ENCODE data around the gene CHN2. TPM values are rescaled to one million over a fixed set of nuclear protein-coding genes. Genes with fewer than 3 reads are reported as not detected.

The CHN2 gene
- total RNA-seq, 1 donor: under 0.01 TPM

GRCh38 chr7:29328045-29328444 lies 133.5 kb downstream of the CHN2 start:
- no peak for DNase-seq (ENCODE audit: low read depth)
- no peak overlapping the region for H3K4me3 ChIP-seq (ENCODE audit: low read depth, low read length)
- TF ChIP-seq CTCF (IDR thresholded peaks at IDR 0.05; ENCODE audit: insufficient read depth, low read depth, low read length): no peak

GRCh38 chr7:29328811-29329210 lies 134.2 kb downstream of the CHN2 start:
- H3K4me3 ChIP-seq (ENCODE audit: low read depth, low read length): no peak overlapping the region
- DNase-seq (ENCODE audit: low read depth): peak; percentile 19
- TF ChIP-seq CTCF (IDR thresholded peaks at IDR 0.05; ENCODE audit: insufficient read depth, low read depth, low read length): no peak

GRCh38 chr7:29329686-29330085 lies 135.1 kb downstream of the CHN2 start:
- TF ChIP-seq CTCF (IDR thresholded peaks at IDR 0.05; ENCODE audit: insufficient read depth, low read depth, low read length): no peak
- DNase-seq (ENCODE audit: low read depth): no peak
- H3K4me3 ChIP-seq (ENCODE audit: low read depth, low read length): no peak overlapping the region

- no peak for TF ChIP-seq CTCF (IDR thresholded peaks at IDR 0.05; ENCODE audit: insufficient read depth, low read depth, low read length)
- H3K4me3 ChIP-seq (ENCODE audit: low read depth, low read length): no peak overlapping the region
- no peak for DNase-seq (ENCODE audit: low read depth)
Observed at GRCh38 chr7:29330136-29330535, 135.6 kb downstream of the CHN2 start.

- no peak for DNase-seq (ENCODE audit: low read depth)
- TF ChIP-seq CTCF (IDR thresholded peaks at IDR 0.05; ENCODE audit: insufficient read depth, low read depth, low read length): no peak
- H3K4me3 ChIP-seq (ENCODE audit: low read depth, low read length): no peak overlapping the region
Observed at GRCh38 chr7:29331163-29331562, 136.6 kb downstream of the CHN2 start.

GRCh38 chr7:29332042-29332811 lies 137.7 kb downstream of the CHN2 start:
- TF ChIP-seq CTCF (IDR thresholded peaks at IDR 0.05; ENCODE audit: insufficient read depth, low read depth, low read length): no peak
- no peak overlapping the region for H3K4me3 ChIP-seq (ENCODE audit: low read depth, low read length)
- DNase-seq (ENCODE audit: low read depth): no peak

All from fibroblast of villous mesenchyme (primary cell).